Measurements from ENCODE around the gene MINK1.

Gene MINK1

GRCh38 chr17:4938688-4939545, 105.8 kb downstream of the MINK1 start:
- no peak for DNase-seq

DNA sequence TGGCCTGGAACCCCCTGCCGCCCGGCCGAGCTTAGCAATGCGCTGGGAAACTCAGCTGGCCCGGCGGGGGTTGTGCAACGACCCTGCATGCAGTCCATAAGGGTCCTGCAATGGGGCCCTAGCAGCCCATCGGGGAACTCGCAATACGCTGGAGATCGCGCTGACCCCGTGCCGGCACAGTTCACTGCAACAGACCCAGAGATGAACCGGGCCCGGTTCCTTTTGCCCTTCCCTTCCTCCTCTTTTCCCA, 106.3 kb downstream of the MINK1 start:
- DNase-seq = no peak

GRCh38 chr17:4939796-4940554, 106.8 kb downstream of the MINK1 start, which contains the start of the genes RNF167 and SLC25A11:
Gene RNF167, plus strand, starts transcription at chr17:4940268. Its CDS starts 642 bp downstream, at chr17:4940910.
Gene SLC25A11, minus strand, starts transcription at chr17:4940046. Its CDS starts 136 bp downstream, at chr17:4939910.
- peak; percentile 100 for DNase-seq

DNA sequence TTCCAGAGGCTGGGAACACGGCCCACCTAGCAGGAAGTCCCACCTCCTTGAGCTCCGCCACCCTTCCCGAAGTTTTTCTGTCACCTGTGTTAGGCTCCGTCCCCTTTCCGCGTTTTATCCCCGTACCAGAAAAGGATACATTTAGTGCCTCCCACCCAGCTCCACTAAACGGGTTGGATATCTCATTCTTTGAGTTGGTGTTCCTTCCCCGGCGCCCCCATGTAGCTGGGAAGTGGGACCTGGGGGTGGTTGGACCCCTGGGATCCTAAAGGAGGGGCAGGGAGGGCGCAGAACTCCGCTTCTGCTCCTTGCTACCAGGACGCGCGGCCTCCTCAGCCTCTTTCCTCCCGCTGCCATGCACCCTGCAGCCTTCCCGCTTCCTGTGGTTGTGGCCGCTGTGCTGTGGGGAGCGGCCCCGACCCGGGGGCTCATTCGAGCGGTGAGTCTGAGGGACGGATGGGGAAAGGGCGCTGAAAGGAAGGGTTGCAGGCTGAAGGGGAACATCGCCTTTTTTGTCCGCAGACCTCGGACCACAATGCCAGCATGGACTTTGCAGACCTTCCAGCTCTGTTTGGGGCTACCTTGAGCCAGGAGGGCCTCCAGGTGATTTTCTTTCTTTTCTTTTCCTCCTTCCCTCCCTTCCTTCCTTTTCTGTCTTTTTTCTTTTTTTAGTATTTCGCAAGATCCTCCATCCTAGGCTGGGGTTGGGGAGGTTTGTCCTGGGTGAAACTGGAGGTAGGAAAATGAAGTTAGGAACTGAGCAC, 107.6 kb downstream of the MINK1 start:
- peak; percentile 46 for DNase-seq

- DNase-seq = no peak
These were observed 108.1 kb downstream of the MINK1 start for GRCh38 chr17:4941319-4941610.

GRCh38 chr17:4942760-4943508, 109.8 kb downstream of the MINK1 start:
- no peak for DNase-seq

GRCh38 chr17:4944163-4944553, 111.0 kb downstream of the MINK1 start:
- peak; percentile 70 for DNase-seq

DNA sequence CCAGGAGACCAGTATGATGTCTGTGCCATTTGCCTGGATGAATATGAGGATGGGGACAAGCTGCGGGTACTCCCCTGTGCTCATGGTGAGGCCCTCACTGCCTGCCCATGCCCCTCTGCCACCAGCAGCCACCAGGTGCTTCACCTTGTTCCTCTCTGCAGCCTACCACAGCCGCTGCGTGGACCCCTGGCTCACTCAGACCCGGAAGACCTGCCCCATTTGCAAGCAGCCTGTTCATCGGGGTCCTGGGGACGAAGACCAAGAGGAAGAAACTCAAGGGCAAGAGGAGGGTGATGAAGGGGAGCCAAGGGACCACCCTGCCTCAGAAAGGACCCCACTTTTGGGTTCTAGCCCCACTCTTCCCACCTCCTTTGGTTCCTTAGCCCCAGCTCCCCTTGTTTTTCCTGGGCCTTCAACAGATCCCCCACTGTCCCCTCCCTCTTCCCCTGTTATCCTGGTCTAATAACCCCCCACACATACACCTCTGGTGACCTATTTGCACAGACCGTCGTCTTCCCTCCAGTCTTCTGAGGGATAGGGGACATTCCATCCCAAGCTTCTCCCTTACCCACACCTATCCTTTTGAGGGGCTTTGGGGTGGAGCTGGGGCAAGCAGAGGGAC, 111.5 kb downstream of the MINK1 start:
- DNase-seq = peak; percentile 29

GRCh38 chr17:4945176-4945943, 112.2 kb downstream of the MINK1 start:
- DNase-seq = peak; percentile 75

- DNase-seq = no peak
These were observed 112.8 kb downstream of the MINK1 start for GRCh38 chr17:4945944-4946280.

GRCh38 chr17:4946312-4946976, 113.3 kb downstream of the MINK1 start:
- no peak for DNase-seq

- DNase-seq = no peak
These were observed 113.9 kb downstream of the MINK1 start for GRCh38 chr17:4947010-4947410.
